Vagina (tissue), 2 donors: ENCODE data around the gene ADCY1.

Experiments
- CTCF ChIP-seq, 3 experiments: fragments of 450-650 bp in 2 of 3; fragments of 200-600 bp in 1 of 3; sonication (generic) in 1 of 3; IDR thresholded peaks; one replicate each; pipeline ENCODE4 v1.5.1; 2017 to 2019; ENCODE audit warnings: antibody characterized with exemption in 3 of 3, mild to moderate bottlenecking in 2 of 3, moderate library complexity in 2 of 3
- POLR2A ChIP-seq, 2 donors: fragments of 450-650 bp; IDR thresholded peaks; one replicate each; pipeline ENCODE4 v1.6.1; 2017; ENCODE audit warnings: antibody characterized with exemption in 2 of 2, mild to moderate bottlenecking in 2 of 2, moderate library complexity in 2 of 2
- POLR2AphosphoS5 ChIP-seq, 2 donors: sonication (generic); formaldehyde crosslinking; IDR thresholded peaks; one replicate each; pipeline ENCODE4 v1.9.0; 2017; ENCODE audit warnings: antibody characterized with exemption in 2 of 2, mild to moderate bottlenecking in 2 of 2, low read depth in 1 of 2; ENCODE audit not compliant: insufficient read depth in 1 of 2

GRCh38 chr7:45578022-45578421, 3.9 kb downstream of the ADCY1 start:
- no peak for TF ChIP-seq CTCF (IDR thresholded peaks at IDR 0.05)
- TF ChIP-seq POLR2AphosphoS5 (IDR thresholded peaks at IDR 0.05; ENCODE audit: insufficient read depth in 1 of 2, low read depth in 1 of 2), result no peak
- TF ChIP-seq POLR2A (IDR thresholded peaks at IDR 0.05), result no peak
